ENCODE data around the gene ZZZ3.

DNA sequence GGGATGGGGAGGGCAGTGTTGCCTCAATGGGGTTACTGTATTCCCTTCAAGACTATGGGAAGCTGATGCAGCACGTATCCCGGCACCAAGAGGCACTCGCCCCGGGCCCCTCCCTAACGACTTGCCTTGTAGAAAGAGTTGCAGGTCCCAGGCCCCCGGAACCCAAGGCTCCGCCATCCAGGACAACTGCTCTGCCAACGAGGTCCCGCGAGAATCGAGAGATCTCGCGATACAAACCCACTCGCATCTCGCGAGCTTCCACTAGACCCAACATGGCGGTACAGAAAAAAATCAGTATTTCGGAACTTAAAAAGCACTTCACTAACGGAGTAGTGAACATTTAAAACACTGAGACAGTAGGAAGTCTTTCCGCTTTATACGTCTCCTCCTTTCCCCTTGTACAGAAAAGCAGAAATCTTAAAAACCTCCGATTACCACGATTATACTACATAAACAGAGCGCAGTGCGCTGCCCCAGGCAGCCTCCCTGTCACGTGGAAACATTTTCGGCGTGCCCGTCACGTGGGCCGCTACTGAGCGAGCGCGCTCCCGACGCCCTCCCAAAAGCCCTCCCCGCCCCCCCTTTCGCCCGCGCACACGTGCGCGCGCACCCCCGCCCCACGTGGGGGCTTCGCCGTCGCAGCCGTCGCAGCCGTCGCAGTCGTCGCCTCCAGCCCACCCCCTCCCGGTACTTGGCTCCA lies at the start of gene ZZZ3:
- TF ChIP-seq, protein P1, sequence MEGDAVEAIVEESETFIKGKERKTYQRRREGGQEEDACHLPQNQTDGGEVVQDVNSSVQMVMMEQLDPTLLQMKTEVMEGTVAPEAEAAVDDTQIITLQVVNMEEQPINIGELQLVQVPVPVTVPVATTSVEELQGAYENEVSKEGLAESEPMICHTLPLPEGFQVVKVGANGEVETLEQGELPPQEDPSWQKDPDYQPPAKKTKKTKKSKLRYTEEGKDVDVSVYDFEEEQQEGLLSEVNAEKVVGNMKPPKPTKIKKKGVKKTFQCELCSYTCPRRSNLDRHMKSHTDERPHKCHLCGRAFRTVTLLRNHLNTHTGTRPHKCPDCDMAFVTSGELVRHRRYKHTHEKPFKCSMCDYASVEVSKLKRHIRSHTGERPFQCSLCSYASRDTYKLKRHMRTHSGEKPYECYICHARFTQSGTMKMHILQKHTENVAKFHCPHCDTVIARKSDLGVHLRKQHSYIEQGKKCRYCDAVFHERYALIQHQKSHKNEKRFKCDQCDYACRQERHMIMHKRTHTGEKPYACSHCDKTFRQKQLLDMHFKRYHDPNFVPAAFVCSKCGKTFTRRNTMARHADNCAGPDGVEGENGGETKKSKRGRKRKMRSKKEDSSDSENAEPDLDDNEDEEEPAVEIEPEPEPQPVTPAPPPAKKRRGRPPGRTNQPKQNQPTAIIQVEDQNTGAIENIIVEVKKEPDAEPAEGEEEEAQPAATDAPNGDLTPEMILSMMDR (conservative IDR thresholded peaks at IDR 0.05) = no peak
- TF ChIP-seq EZH2 (IDR thresholded peaks at IDR 0.05; ENCODE audit: low read depth) = no peak
